Subcutaneous abdominal adipose tissue (tissue), 5 donors: ENCODE measurements around the gene ZFP36.

Source experiments
- H3K27ac ChIP-seq: one replicate; pipeline ENCODE4 v1.7.0; 2013; ENCODE audit warnings: low read depth, mild to moderate bottlenecking, inconsistent platforms, low read length, moderate library complexity
- H3K27me3 ChIP-seq, 5 donors: one replicate each; pipeline ENCODE4 v1.7.0; 2013; ENCODE audit warnings: low read length in 5 of 5, inconsistent platforms in 1 of 5; ENCODE audit not compliant: control insufficient read depth in 5 of 5, insufficient read depth in 4 of 5
- H3K36me3 ChIP-seq, 5 donors: one replicate each; pipeline ENCODE4 v1.7.0; 2013; ENCODE audit warnings: low read length in 5 of 5; ENCODE audit not compliant: control insufficient read depth in 5 of 5, insufficient read depth in 5 of 5
- H3K4me1 ChIP-seq, 5 donors: one replicate each; pipeline ENCODE4 v1.7.0; 2013; ENCODE audit warnings: low read length in 5 of 5, mild to moderate bottlenecking in 3 of 5, moderate library complexity in 1 of 5; ENCODE audit not compliant: control insufficient read depth in 5 of 5, insufficient read depth in 5 of 5
- H3K4me3 ChIP-seq, 5 donors: one replicate each; pipeline ENCODE4 v1.7.0; 2013; ENCODE audit warnings: low read length in 5 of 5, low read depth in 1 of 5
- H3K9ac ChIP-seq, 5 donors: one replicate each; pipeline ENCODE4 v1.7.0; 2013; ENCODE audit warnings: low read length in 5 of 5, mild to moderate bottlenecking in 4 of 5, moderate library complexity in 3 of 5
- H3K9me3 ChIP-seq, 5 donors: one replicate each; pipeline ENCODE4 v1.7.0; 2013; ENCODE audit warnings: low read length in 5 of 5; ENCODE audit not compliant: control insufficient read depth in 5 of 5
- donor health status: healthy.
- donor health status: healthy.
- donor health status: healthy.
- donor health status: healthy.
- donor health status: healthy.

ZFP36 gene

GRCh38 chr19:39411081-39411831 lies 4.6 kb downstream of the ZFP36 start:
- peak overlapping the region; percentile 99 for H3K27ac ChIP-seq
- H3K4me1 ChIP-seq: peaks cover 22 to 53% (median 45%) of the 10 kb centered on the region in 5 donors
- H3K27me3 ChIP-seq: peaks cover 0 to 4% (median 0%) of the 10 kb centered on the region in 5 donors
- no peaks in the 10 kb centered on the region for H3K9me3 ChIP-seq
- H3K36me3 ChIP-seq: peaks cover 0 to 27% (median 21%) of the 10 kb centered on the region in 5 donors
- peak overlapping the region; percentile 65 to 100 (median 99) for H3K4me3 ChIP-seq
- peak overlapping the region in 4 of 5 donors; percentile 49 to 61 (median 50) for H3K9ac ChIP-seq

- H3K4me1 ChIP-seq: peaks cover 22 to 52% (median 45%) of the 10 kb centered on the region in 5 donors
Measured at GRCh38 chr19:39411832-39412099, 5.1 kb downstream of the ZFP36 start.

GRCh38 chr19:39412100-39412866 lies 5.6 kb downstream of the ZFP36 start, which contains the start of gene PLEKHG2:
Gene PLEKHG2, plus strand, starts transcription at chr19:39412669. Its CDS starts 1,418 bp downstream, at chr19:39414087.
- Histone ChIP-seq H3K27me3 (peaks cover 0 to 4% (median 0%) of the 10 kb centered on the region in 5 donors), H3K27ac (peak within 1 kb of the TSS; percentile 99), H3K9ac (peak within 1 kb of the TSS; percentile 56 to 88 (median 74)), H3K36me3 (peaks cover 0 to 33% (median 20%) of the 10 kb centered on the region in 5 donors), H3K9me3 (no peaks in the 10 kb centered on the region), H3K4me3 (peak within 1 kb of the TSS; percentile 82 to 100 (median 99)), H3K4me1 (peaks cover 22 to 52% (median 45%) of the 10 kb centered on the region in 5 donors)

More at GRCh38 chr19:39411832-39412099, 5.1 kb downstream of the ZFP36 start:
- H3K27me3 ChIP-seq: peaks cover 0 to 4% (median 0%) of the 10 kb centered on the region in 5 donors
- peak overlapping the region; percentile 99 for H3K27ac ChIP-seq
- no peaks in the 10 kb centered on the region for H3K9me3 ChIP-seq
- peak overlapping the region; percentile 65 to 100 (median 99) for H3K4me3 ChIP-seq
- peak overlapping the region in 3 of 5 donors; percentile 19 to 84 (median 49) for H3K9ac ChIP-seq
- peaks cover 0 to 32% (median 24%) of the 10 kb centered on the region in 5 donors for H3K36me3 ChIP-seq

GRCh38 chr19:39412867-39413271 lies 6.2 kb downstream of the ZFP36 start:
- H3K36me3 ChIP-seq: peaks cover 0 to 33% (median 19%) of the 10 kb centered on the region in 5 donors
- peak overlapping the region; percentile 70 to 100 (median 88) for H3K4me3 ChIP-seq
- peak overlapping the region; percentile 26 to 88 (median 64) for H3K9ac ChIP-seq
- peak overlapping the region; percentile 99 for H3K27ac ChIP-seq
- H3K27me3 ChIP-seq: peaks cover 0 to 4% (median 0%) of the 10 kb centered on the region in 5 donors
- H3K4me1 ChIP-seq: peaks cover 22 to 52% (median 45%) of the 10 kb centered on the region in 5 donors
- no peaks in the 10 kb centered on the region for H3K9me3 ChIP-seq

GRCh38 chr19:39413272-39413910 lies 6.7 kb downstream of the ZFP36 start:
- H3K9ac ChIP-seq: peak overlapping the region; percentile 52 to 88 (median 72)
- H3K4me1 ChIP-seq: peaks cover 22 to 52% (median 43%) of the 10 kb centered on the region in 5 donors
- peaks cover 0 to 4% (median 0%) of the 10 kb centered on the region in 5 donors for H3K27me3 ChIP-seq
- H3K36me3 ChIP-seq: peaks cover 0 to 31% (median 18%) of the 10 kb centered on the region in 5 donors
- no peaks in the 10 kb centered on the region for H3K9me3 ChIP-seq
- H3K4me3 ChIP-seq: peak overlapping the region; percentile 70 to 100 (median 88)
- H3K27ac ChIP-seq: peak overlapping the region; percentile 99

- H3K27me3 ChIP-seq: peaks cover 0 to 4% (median 0%) of the 10 kb centered on the region in 5 donors
- peak overlapping the region; percentile 52 to 76 (median 68) for H3K9ac ChIP-seq
- H3K4me3 ChIP-seq: peak overlapping the region; percentile 70 to 100 (median 83)
- peak overlapping the region; percentile 99 for H3K27ac ChIP-seq
- H3K36me3 ChIP-seq: peaks cover 0 to 33% (median 19%) of the 10 kb centered on the region in 5 donors
- peaks cover 22 to 48% (median 41%) of the 10 kb centered on the region in 5 donors for H3K4me1 ChIP-seq
- H3K9me3 ChIP-seq: no peaks in the 10 kb centered on the region
Measured at GRCh38 chr19:39413911-39414608, 7.4 kb downstream of the ZFP36 start.

- peaks cover 0 to 4% (median 0%) of the 10 kb centered on the region in 5 donors for H3K27me3 ChIP-seq
- H3K9ac ChIP-seq: peak overlapping the region in 3 of 5 donors; percentile 28 to 52 (median 38)
- H3K36me3 ChIP-seq: peaks cover 0 to 40% (median 24%) of the 10 kb centered on the region in 5 donors
- peak overlapping the region in 3 of 5 donors; percentile 82 to 100 (median 99) for H3K4me3 ChIP-seq
- H3K9me3 ChIP-seq: no peaks in the 10 kb centered on the region
- H3K4me1 ChIP-seq: peaks cover 22 to 44% (median 40%) of the 10 kb centered on the region in 5 donors
- peak overlapping the region; percentile 99 for H3K27ac ChIP-seq
Measured at GRCh38 chr19:39415111-39416046, 8.7 kb downstream of the ZFP36 start.

GRCh38 chr19:39416152-39417120 lies 9.8 kb downstream of the ZFP36 start:
- Histone ChIP-seq H3K9ac (peak overlapping the region in 1 of 5 donors; percentile 4), H3K4me1 (peaks cover 13 to 33% (median 29%) of the 10 kb centered on the region in 5 donors), H3K4me3 (no peak overlapping the region), H3K9me3 (no peaks in the 10 kb centered on the region), H3K27me3 (peaks cover 0 to 4% (median 0%) of the 10 kb centered on the region in 5 donors), H3K36me3 (peaks cover 0 to 51% (median 32%) of the 10 kb centered on the region in 5 donors), H3K27ac (no peak overlapping the region)
